Suppressor macrophage treated with lipopolysaccharide for 4 hours (primary cell): ENCODE results near the gene HTD2.
"Not testable (repeated sequence)": the region's sequence is repeated elsewhere in the genome, so short reads cannot be mapped to it uniquely, and the experiment has no call there.

ENCODE experiments used
- DNase-seq: peaks from one replicate; pipeline ENCODE4 v3.0.0-alpha.2; 2020

The HTD2 gene

DNA sequence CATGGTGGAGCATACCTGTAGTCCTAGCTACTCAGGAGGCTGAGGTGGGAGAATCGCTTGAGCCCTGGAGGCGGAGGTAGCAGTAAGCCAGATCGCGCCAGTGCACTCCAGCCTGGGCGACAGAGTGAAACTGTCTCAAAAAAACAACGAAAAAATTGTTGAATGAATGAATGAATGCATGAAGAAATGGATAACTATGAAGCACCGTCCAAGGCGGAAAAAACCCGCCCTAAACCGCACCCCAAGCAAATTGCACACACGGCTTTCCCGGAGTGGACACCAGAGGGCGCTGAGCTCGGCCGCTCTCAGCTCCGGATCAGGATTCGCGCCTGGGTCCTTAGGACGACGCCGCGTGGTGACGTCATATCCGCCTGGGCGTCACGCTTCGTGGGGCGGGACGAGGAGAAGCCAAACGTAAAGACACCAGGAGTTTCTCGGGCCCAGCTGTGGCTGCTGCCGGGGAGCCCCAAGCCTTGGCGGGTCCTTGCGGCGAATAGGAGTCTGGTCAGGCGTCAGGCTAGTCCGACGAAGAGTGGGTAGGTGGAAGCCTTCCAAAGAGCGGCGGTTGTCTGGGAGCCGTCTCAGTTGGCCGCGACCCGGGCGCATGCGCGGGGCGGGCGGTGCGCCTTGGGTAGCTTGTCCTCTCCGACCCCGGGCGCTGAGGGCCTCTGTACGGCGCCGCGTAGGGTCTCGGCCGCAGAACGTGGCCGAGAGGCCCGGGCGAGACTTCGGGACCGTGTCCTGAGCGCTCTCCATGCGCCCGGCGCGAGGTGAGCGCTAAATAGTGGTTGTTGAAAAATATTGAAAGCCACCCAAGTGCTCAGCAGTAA is at the start of gene HTD2, which contains the start of gene RPP14:
Gene HTD2 (plus strand): TSS at position 639 of the 830 bp plus-strand sequence. CDS start 11,094 bp downstream, outside the sequence.
Gene RPP14 (plus strand): TSS at position 364 of the 830 bp plus-strand sequence. CDS start 4,085 bp downstream, outside the sequence.
- peak; percentile 100 for DNase-seq

DNA sequence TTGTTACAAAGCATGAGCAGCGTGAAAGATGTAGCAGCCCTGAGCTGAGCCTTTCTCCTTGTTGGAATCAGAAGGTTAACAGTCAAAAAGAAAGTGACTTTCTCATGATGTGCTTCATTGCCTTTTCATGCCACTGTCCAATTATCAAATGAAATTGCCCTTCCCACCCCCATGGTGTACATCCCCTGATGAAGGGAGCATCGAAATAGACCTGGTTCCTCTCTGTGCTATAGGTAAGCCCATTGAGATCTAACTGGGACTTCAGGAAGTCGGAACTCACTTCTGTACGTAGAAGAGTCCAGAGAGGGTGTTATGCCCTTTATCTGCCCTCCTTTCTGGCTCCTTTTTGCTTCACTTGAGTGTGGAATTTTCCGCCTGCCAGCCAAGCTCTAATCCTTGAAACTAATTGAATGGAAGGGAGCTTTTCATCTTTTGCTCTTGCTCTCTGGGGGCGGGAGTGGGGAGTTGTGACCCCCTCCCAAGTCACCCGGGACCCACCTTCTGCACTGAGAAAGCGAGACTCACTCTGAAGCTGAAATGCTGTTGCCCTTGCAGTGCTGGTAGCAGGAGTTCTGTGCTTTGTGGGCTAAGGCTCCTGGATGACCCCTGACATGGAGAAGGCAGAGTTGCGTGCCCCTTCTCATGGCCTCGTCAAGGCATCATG is 47.8 kb upstream of the HTD2 start:
- no peak for DNase-seq

DNA sequence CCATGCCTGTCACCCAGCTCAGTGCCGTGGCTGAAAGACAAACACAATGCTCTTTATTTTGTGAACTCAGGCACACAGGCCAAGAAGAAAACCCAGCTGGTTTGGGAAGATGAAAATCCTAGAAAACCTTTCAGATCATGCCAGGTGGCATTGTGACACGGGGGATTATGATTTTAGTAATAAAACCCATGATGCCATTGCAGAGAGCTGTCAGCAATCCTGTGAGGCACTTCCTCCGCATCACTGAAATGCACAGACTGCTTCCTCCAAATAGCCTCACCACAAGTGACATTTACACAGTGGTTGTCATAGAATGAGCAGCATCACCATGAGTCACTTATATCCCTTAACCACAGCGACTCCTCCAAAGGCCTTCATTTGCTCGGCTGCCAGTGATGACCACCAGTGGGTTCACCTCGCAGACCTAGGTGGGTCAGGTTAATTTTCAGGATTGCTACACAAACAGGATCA is 46.0 kb upstream of the HTD2 start:
- DNase-seq = peak; percentile 91

DNA sequence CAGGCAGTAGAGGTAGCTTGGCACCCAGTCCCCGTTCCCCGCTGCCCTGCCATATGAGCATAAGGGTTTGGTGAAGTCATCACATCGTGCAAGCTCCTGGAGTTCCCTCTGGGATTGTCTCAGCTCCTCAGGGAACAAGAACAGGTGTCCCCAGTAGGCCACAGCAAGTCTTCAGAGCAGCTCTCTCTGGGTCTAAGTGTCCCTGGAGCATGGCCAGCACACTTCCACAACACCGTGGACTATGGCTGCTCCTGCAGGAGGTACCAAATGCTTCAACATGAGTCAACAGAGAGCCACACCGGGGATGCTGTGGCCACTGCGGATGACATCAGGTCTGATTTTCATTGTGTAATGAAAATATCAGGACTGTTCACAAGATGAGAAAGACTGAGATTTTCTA is 45.6 kb upstream of the HTD2 start:
- DNase-seq = peak; percentile 53

DNA sequence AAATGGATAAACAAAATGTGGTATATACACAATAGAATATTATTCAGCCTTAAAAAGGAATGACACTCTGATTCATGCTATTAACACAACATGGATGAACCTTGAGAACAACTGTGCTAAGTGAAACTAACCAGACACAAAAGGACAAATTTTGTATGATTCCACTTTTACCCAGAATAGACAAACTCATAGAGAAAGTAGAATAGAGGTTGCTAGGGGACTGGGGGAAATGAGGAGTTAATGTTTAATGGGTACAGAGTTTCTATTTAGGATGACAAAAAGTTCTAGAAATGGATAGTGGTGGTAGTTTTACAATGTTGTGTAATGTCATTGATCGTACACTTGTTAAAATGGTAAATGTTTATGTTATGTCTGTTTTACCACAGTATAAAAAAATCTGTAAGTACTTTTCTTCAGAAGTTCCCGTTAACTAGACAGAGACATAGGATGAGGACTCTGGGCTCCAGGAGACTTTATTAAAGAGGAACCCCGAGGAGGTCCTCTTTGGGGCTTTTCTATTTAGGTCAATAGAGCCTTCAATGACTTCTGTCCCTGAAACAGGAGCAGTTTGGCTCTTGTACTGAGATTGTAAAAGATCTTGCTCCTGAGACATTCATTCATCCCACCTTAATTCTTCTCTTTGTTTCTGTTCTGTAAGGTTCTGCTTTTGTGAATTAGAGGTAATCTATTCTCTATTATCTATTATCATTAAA is 44.2 kb upstream of the HTD2 start:
- DNase-seq = no peak

DNA sequence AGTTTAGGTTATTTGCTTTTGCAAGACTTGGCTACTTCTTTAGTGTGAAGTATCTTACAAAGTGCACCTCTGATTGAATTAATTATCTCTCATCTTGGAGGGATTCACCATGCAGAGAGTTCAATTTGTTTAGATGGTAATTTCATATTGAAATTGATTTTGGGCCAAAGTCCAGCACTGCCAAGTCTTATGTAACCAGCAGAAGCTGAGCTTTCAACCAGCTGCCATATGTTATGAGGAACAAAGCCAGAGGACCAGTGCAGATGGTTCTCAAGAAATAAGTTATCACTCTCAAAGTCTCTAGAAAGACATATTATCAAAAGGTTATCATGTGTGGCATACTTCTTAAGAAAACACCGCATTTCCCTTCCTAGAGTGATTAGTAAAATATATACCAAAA is 39.7 kb upstream of the HTD2 start:
- no peak for DNase-seq

DNA sequence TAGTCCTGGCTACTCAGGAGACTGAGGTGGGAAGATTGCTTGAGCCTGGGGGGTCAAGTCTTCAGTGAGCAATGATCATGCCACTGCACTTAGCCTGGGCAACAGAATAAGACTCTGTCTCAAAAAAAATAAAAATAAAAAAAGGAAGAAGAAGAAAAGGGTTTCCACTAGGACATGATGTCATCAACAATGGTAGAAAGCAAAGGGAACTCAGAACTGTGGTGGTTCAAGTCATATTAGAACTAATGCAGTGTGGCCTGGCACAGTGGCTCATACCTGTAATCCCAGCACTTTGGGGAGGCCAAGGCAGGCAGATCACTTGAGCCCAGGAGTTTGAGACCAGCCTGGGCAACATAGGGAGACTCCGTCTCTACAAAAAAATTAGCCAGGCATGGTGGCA is 38.8 kb upstream of the HTD2 start:
- DNase-seq = peak; percentile 27

DNA sequence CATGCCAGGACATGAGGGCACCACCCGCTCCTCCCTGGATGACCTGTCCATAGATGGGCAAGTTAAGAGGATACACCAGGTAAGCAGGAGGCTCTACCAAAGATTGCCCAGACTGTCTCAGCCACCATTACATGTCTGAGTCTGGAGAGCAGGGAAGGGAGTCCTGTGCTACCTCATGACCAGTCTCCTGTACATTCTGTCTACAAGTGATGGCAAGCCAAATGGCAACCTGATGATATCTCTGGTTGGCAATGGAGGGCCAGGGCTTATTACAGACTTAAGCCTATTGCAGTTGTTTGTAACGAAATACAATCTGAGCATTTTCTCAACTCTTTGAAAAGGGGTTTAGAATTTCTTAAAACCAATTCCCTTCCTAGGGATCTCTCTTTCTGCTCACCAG is 37.0 kb upstream of the HTD2 start:
- DNase-seq = no peak

DNA sequence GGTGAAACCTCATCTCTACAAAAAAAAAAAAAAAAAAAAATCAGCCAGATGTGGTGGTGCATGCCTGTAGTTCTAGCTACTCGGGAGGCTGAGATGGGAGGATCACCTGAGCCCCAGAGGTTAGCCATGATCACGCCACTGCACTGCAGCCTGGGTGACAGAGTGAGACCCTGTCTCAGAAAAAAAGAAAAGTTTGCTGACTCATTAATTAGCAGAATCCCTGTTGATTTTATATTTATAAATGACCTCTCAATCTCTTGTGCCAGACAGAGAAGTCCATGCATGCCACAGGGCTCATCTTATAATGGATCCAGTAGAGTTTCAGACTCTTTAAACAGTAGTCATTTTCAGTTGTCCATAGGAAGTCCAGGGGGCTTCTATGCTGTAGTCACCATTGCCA is 35.8 kb upstream of the HTD2 start:
- no peak for DNase-seq

DNA sequence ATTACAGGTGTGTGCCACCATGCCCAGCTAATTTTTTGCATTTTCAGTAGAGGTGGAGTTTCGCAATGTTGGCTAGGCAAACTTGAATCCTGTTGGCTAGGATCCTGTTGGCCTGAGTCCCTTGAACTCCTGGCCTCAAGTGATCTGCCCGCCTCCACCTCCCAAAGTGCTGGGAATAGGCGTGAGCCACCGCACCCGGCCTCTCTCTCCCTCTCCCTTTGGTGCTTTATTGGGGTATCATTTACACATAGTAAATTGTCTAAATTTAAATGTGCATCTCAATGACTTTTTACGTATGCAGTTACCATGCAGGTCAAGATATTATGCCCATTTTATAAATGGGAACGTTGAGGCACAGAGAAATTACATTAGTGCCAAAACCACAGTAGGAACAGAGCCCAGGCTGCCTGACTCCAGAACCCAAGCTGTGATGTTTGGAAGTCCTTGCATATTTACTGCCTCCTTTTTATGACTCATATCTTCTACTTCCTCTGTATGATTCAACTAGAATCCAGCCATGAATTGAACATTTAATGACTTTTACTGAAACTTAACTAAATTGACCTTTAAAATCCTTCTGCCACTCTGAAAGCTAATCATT is 34.3 kb upstream of the HTD2 start:
- peak; percentile 86 for DNase-seq

DNA sequence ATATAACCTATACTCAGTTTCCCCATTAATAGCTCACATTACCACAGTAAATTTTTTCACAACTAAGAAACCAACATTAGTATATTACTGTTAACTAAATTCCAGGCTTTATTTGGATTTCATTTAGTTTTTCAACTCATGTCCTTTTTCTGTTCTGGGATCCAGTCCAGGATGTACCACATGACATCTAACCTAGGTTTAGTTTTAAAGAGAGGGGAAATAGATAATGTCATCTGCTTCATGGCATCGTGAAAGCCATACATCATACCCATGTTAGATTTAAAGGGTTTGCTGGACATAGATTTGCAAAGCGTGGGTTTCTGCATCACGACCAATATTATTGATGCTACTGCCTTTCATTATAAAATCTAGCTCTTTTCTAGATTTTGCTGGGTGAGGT is 33.4 kb upstream of the HTD2 start:
- DNase-seq = no peak

DNA sequence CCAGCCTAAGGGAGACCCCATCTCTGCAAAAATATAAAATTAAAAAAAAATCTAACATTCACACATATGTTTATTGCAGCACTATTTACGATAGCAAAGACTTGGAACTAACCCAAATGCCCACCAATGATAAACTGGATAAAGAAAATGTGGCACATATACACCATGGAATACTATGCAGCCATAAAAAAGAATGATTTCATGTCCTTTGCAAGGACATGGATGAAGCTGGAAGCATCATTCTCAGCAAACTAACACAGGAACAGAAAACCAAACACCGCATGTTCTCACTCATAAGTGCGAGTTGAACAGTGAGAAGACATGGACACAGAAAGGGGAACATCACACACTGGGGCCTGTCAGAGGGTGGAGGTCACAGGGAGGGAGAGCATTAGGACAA is 33.0 kb upstream of the HTD2 start:
- not testable (repeated sequence) for DNase-seq

DNA sequence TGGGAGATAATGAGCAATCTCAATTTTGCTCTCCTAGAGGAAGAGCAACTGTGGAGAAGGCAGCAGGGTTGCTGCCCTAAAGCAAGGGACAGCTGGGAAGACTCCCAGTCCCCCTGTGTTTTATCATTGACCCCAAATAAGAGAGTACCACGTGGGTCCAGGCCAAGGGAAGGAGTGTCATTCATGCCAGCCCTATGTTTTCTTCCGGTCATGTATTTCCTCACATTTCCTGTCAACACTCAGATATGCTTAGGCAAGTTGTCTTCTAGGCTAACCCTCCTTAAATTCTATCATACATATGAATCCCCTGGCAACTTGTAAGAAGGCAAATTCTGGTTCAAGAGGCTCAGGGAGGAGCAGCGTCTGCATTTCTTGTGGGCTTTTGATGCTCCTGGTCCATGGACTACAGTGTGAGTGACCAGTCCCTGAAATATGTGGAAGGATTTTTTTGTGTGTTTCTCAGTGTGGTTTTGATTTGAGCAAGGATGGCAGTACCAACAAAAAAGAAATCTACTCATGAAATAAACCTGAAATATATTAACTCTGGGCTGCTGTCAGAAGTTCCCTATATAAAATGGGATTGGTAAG is 32.2 kb upstream of the HTD2 start:
- DNase-seq = no peak

DNA sequence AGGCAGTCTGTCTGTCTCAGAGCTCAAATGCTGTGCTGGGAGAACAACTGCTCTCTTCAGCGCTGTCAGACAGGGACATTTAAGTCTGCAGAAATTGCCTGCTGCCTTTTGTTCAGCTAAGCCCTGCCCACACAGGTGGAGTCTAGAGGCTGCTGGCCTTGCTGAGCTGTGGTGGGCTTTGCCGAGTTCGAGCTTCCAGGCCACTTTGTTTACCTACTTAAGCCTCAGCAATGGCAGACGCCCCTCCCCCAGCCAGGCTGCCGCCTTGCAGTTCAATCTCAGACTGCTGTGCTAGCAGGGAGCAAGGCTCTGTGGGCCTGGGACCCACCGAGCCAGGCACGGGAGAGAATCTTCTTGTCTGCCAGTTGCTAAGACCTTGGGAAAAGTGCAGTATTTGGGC is 25.3 kb upstream of the HTD2 start:
- no peak for DNase-seq

DNA sequence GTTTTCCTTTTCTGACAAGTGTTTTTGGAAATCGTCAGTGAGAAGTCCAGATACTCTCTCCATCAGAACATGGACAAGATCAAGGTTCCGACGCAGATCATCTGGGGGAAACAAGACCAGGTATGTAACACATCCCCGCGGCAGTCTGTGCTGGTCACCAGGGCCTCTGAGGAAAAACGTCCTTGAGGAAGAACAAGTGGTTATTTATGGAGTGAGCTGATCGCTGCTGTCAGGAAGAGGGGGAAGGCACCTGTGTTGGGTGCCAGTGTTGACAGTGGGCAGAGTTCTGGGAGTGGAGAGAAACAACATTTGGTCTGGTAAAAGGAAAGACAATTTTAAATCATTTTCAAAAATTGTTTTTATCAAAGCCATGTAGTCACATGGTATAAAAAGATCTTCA is 21.0 kb upstream of the HTD2 start:
- DNase-seq = no peak

DNA sequence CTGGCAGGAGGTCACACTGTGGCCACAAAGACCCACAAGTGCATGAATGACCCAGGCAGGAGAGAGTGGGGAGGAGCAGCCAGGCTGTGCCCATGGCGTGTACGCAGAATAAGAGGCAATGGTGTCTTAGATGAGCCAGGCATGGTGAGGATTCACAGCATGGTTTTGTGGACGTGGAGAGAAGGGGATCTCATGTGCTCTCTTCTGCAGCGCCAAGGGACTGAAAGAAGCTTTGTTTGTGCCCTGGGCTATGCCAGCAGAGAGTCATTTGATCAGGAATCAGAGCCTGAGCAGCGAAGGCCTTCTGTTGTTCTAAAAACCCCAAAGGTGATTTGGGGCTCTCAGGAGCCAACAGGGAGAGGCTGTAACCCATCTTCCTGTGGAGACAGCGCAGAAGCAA is 19.0 kb upstream of the HTD2 start:
- DNase-seq = no peak

DNA sequence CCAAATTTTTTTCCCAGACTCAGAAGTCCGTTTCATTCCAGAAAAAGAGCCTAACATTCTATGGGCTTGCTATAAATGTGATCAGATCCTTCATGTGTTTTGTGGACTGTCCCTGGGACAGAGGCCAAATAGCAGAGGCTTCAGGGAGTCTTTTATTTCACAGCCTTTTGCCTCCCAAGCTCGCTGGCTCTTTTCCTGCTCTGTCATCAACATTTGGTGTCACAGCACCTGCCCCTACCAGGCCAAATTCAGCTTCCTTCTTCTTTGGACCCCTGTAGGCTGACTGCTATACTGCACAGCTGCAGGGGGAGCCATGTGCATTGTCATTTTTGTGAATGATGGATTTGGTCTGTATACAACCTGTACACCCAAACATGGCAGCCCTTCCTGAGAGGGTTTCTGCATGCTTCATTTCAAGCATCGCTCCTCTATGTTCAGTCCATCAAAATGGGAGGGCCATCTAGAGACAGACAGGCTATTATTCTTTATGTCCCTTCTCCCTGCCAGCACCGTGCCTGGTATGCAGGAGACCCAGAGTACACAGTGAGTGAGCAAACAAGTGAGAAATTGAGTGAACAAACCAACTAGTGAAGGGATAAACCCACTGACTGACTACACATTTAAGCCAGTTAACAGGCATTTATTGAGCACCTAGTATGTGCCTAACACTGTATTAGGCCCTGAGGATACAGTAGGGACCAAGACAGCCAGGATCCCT is 18.1 kb upstream of the HTD2 start:
- no peak for DNase-seq

DNA sequence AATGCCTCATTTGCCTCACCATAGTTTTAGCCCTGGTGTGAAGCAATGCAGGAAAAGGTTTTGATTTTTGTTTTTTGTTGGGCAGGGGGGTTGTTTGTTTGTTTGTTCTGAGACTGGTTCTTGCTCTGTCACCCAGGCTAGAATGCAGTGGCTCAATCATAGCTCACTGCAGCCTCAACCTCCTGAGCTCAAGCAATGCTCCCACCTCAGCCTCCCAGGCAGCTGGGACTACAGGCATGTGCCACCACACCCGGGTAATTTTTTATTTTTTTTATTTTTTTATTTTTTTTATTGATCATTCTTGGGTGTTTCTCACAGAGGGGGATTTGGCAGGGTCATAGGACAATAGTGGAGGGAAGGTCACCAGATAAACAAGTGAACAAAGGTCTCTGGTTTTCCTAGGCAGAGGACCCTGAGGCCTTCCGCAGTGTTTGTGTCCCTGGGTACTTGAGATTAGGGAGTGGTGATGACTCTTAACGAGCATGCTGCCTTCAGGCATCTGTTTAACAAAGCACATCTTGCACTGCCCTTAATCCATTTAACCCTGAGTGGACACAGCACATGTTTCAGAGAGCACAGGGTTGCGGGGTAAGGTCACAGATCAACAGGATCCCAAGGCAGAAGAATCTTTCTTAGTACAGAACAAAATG is 17.2 kb upstream of the HTD2 start:
- DNase-seq = not testable (repeated sequence)

DNA sequence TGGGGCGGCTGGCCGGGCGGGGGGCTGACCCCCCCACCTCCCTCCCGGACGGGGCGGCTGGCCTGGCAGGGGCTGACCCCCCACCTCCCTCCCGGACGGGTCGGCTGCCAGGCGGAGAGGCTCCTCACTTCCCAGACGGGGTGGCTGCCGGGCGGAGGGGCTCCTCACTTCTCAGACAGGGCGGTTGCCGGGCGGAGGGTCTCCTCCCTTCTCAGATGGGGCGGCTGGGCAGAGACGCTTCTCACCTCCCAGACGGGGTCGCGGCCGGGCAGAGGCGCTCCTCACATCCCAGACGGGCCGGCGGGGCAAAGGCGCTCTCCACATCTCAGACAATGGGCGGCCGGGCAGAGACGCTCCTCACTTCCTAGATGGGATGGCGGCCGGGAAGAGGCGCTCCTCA is 15.9 kb upstream of the HTD2 start:
- DNase-seq = not testable (repeated sequence)

DNA sequence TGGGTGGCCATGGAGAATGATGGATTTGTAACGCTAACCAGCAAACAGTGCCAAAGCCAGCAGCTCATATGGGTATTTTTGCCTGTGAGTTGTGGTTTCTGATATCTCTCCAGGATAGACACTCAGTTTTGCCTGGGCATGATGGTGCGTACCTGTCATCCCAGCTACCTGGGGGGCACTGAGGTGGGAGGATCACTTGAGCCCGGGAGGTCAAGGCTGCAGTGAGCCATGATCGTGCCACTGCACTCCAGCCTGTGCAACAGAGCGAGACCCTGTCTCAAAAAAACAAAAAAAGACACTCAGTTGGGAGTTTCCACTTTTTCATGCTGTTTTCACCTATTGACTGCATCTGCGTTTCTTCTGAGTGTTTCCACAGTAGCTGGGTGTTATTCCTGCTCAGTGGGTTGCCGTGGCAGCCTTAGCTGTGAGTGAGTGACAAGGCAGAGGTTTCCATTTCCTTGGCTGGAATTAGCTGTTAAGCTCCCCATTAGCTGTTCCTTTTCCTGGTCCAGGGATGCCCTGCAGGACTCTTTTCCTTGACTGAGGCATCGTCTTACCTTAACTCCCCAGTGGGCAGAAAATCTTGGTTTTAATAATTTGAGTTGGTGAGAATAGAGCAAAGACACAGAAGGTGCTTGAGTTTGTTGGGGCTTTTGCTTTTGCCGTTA is 14.5 kb upstream of the HTD2 start:
- no peak for DNase-seq

DNA sequence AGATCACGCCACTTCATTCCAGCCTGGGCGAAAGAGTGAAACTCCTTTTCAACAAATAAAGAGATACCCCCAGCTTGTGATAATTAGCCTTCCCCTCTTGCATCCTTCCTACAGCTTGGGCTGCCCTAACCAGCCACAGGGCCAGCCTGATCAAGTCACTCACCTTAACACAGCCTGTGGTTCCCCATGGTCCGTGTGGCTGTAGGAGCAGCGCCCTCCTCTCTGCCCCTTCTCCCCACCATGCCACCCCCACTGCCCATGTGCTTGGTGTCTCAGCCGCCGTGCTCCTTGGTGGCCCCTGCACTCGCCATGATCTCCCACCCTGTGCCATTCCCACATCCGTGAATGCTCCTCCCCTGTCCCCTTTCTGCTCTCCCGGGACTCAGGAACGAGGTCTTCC is 13.5 kb upstream of the HTD2 start:
- no peak for DNase-seq
